NCI-H2171 (cell line): Measurements from ENCODE around the gene PSG7.
"Not testable (repeated sequence)": the region's sequence is repeated elsewhere in the genome, so short reads cannot be mapped to it uniquely, and the experiment has no call there.

Experiments used
- DNase-seq: peaks from one replicate; lab custom pipeline; 2025; lab: John Stamatoyannopoulos, UW

PSG7 gene

GRCh38 chr19:42937107-42937506 lies at the start of gene PSG7:
PSG7 (minus strand) TSS chr19:42937207; CDS start chr19:42937076, 131 bp downstream.
- not testable (repeated sequence) for DNase-seq

GRCh38 chr19:42985588-42985987 lies 48.6 kb upstream of the PSG7 start:
- no peak for DNase-seq

- not testable (repeated sequence) for DNase-seq
Measured at GRCh38 chr19:42982111-42982510, 45.1 kb upstream of the PSG7 start.

GRCh38 chr19:42971451-42971850 lies 34.4 kb upstream of the PSG7 start:
- not testable (repeated sequence) for DNase-seq

GRCh38 chr19:42965176-42965575 lies 28.2 kb upstream of the PSG7 start:
- no peak for DNase-seq

GRCh38 chr19:42961119-42961518 lies 24.1 kb upstream of the PSG7 start:
- DNase-seq, result no peak

- DNase-seq, result not testable (repeated sequence)
Measured at GRCh38 chr19:42952126-42952525, 15.1 kb upstream of the PSG7 start.

- DNase-seq, result not testable (repeated sequence)
Measured at GRCh38 chr19:42951476-42951875, 14.5 kb upstream of the PSG7 start.

GRCh38 chr19:42942187-42942789 lies 5.3 kb upstream of the PSG7 start:
- no peak for DNase-seq

- DNase-seq, result not testable (repeated sequence)
Measured at GRCh38 chr19:42934726-42935125, 2.3 kb downstream of the PSG7 start.

- DNase-seq, result not testable (repeated sequence)
Measured at GRCh38 chr19:42934183-42934582, 2.8 kb downstream of the PSG7 start.

- not testable (repeated sequence) for DNase-seq
Measured at GRCh38 chr19:42933412-42933811, 3.6 kb downstream of the PSG7 start.

- not testable (repeated sequence) for DNase-seq
Measured at GRCh38 chr19:42932485-42933101, 4.4 kb downstream of the PSG7 start.

- DNase-seq, result not testable (repeated sequence)
Measured at GRCh38 chr19:42930214-42930613, 6.8 kb downstream of the PSG7 start.

- no peak for DNase-seq
Measured at GRCh38 chr19:42928896-42929295, 8.1 kb downstream of the PSG7 start.

- no peak for DNase-seq
Measured at GRCh38 chr19:42926781-42927180, 10.2 kb downstream of the PSG7 start.

GRCh38 chr19:42923106-42923505 lies 13.9 kb downstream of the PSG7 start:
- not testable (repeated sequence) for DNase-seq

GRCh38 chr19:42920971-42921370 lies 16.0 kb downstream of the PSG7 start:
- not testable (repeated sequence) for DNase-seq

GRCh38 chr19:42919757-42920079 lies 17.3 kb downstream of the PSG7 start:
- DNase-seq, result no peak

GRCh38 chr19:42919070-42919756 lies 17.8 kb downstream of the PSG7 start:
- not testable (repeated sequence) for DNase-seq

- not testable (repeated sequence) for DNase-seq
Measured at GRCh38 chr19:42918377-42919069, 18.5 kb downstream of the PSG7 start.

- not testable (repeated sequence) for DNase-seq
Measured at GRCh38 chr19:42917634-42918033, 19.4 kb downstream of the PSG7 start, which contains the start of gene PSG6. PSG6 (minus strand) TSS chr19:42917894; CDS start chr19:42917792, 102 bp downstream.
